GM10248 (cell line): ENCODE measurements around the gene RRP15.

Experiments
- CTCF ChIA-PET: fragments of 300-600 bp; sonication (Branson Sonifier 250); formaldehyde crosslinking; extraction: SDS; loops from one replicate; lab custom pipeline; 2021; ENCODE audit warnings: antibody characterized with exemption; lab: Yijun Ruan, JAX
- POLR2A ChIA-PET: fragments of 350-650 bp; sonication (Branson Sonifier 250); formaldehyde crosslinking; extraction: SDS; loops from one replicate; lab custom pipeline; 2020; ENCODE audit warnings: antibody characterized with exemption; lab: Yijun Ruan, JAX
- DNase-seq: peaks from one replicate; pipeline ENCODE4 v3.0.0; 2012; ENCODE audit errors: extremely low spot score
- TF ChIP-seq, protein P1 (sequence below): IDR thresholded peaks from 2 replicates; pipeline ENCODE4 v1.5.1; 2012; ENCODE audit warnings: mild to moderate bottlenecking, low read depth; ENCODE audit errors: extremely low read depth, missing control alignments, control extremely low read depth

The RRP15 gene

DNA sequence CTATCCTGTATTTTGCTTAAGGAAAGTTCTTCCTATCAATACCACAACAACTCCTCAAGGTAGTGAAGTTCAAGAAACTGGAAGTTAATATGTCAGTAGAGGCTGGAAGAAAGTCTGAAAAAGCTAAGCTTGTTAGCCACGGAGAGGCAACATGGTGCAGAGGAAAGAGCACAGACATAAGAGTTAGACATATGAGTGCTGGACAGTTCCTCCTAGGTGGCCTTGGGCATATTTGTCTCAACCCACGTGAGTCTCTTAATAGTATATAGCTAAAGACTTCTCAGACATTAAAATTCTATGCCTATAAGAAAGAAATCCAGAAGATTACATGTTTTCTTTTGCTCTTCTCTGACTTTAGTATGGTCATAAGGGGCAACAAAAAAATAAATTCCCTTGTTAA lies 22.8 kb upstream of the RRP15 start:
- no peak for DNase-seq
- ChIA-PET CTCF (interaction anchor here (1.0 to 2.2 kb wide), 3 partner anchors 8 to 21 kb away, joined by 3 to 5 read pairs (median 3); no protein-coding TSS in a partner anchor), POLR2A (no interaction called here)
- TF ChIP-seq, protein P1, sequence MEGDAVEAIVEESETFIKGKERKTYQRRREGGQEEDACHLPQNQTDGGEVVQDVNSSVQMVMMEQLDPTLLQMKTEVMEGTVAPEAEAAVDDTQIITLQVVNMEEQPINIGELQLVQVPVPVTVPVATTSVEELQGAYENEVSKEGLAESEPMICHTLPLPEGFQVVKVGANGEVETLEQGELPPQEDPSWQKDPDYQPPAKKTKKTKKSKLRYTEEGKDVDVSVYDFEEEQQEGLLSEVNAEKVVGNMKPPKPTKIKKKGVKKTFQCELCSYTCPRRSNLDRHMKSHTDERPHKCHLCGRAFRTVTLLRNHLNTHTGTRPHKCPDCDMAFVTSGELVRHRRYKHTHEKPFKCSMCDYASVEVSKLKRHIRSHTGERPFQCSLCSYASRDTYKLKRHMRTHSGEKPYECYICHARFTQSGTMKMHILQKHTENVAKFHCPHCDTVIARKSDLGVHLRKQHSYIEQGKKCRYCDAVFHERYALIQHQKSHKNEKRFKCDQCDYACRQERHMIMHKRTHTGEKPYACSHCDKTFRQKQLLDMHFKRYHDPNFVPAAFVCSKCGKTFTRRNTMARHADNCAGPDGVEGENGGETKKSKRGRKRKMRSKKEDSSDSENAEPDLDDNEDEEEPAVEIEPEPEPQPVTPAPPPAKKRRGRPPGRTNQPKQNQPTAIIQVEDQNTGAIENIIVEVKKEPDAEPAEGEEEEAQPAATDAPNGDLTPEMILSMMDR = no peak

- TF ChIP-seq, protein P1 = no peak
- DNase-seq = no peak
- POLR2A ChIA-PET = no interaction called here
- CTCF ChIA-PET = no interaction called here
Observed at GRCh38 chr1:218266356-218266755, 18.7 kb upstream of the RRP15 start.

- ChIA-PET CTCF (no interaction called here), POLR2A (no interaction called here)
- no peak for DNase-seq
- TF ChIP-seq, protein P1 = no peak
Observed at GRCh38 chr1:218272366-218272765, 12.7 kb upstream of the RRP15 start.

DNA sequence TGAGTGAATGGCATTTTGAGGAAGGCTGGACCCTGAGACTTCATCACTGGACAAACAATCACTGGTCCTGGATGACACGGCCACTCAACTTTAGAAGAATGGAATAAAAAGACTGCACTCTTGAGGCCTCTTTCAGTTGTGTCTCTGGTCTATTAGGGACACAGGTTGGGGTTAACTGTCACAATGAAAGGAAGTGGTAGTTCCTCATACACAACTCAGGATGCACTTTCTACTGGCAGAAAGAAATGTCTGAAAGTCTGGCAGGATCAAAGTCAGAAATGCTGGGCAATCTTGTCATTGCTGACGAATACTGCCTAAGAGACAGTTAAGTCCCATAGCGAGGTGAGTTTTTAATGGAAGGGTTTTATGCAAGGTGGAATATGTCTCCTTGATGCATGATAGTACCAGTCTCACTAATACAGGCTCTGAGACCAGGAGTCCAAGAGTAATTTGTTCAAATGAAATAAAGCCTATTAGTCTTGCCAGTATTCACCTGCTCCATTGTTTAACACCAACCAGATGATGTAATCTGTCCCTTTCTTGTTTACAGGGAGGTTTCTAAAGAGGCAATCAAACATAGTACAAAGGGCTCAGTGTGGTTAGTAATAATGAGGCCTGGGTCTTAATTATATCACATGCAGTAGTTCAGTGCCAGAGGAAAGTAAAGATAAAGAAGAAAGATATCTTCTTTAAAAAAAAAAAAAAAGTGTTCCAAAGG lies 11.2 kb upstream of the RRP15 start:
- TF ChIP-seq, protein P1 = no peak
- POLR2A ChIA-PET = no interaction called here
- CTCF ChIA-PET = interaction anchor here (0.9 kb wide), 1 partner anchor 61 kb away, joined by 3 read pairs; no protein-coding TSS in a partner anchor
- DNase-seq = no peak

- DNase-seq = no peak
- ChIA-PET CTCF (interaction anchor here (0.9 to 1.0 kb wide), 2 partner anchors 14 to 61 kb away, joined by 3 read pairs; no protein-coding TSS in a partner anchor), POLR2A (no interaction called here)
- TF ChIP-seq, protein P1 = no peak
Observed at GRCh38 chr1:218274511-218274910, 10.6 kb upstream of the RRP15 start.

- POLR2A ChIA-PET = no interaction called here
- TF ChIP-seq, protein P1 = no peak
- DNase-seq = no peak
- CTCF ChIA-PET = no interaction called here
Observed at GRCh38 chr1:218275823-218276222, 9.3 kb upstream of the RRP15 start.
